ENCODE data around the gene KCTD19.
A peak's percentile ranks its signal among the peaks of the same experiment; 100 is the strongest.

Gene KCTD19

GRCh38 chr16:67317853-67318252 is 8.7 kb downstream of the KCTD19 start:
- TF ChIP-seq FOXP2 (optimal IDR thresholded peaks at IDR 0.05; ENCODE audit: borderline replicate concordance, extremely low read depth, extremely low read length, insufficient read depth) (no peak), POLR2AphosphoS5 (IDR thresholded peaks at IDR 0.05; ENCODE audit: low read depth, low read length) (no peak), SIN3A (IDR thresholded peaks at IDR 0.05; ENCODE audit: borderline replicate concordance, insufficient read depth, low read length) (no peak), REST (IDR thresholded peaks at IDR 0.05; ENCODE audit: insufficient read depth in 1 of 2, low read depth in 2 of 2, low read length in 2 of 2) (no peak), TAF1 (IDR thresholded peaks at IDR 0.05; ENCODE audit: borderline replicate concordance, insufficient read depth, low read length) (no peak)

- TF ChIP-seq SIN3A (IDR thresholded peaks at IDR 0.05; ENCODE audit: borderline replicate concordance, insufficient read depth, low read length) (no peak), TAF1 (IDR thresholded peaks at IDR 0.05; ENCODE audit: borderline replicate concordance, insufficient read depth, low read length) (no peak), FOXP2 (optimal IDR thresholded peaks at IDR 0.05; ENCODE audit: borderline replicate concordance, extremely low read depth, extremely low read length, insufficient read depth) (no peak), POLR2AphosphoS5 (IDR thresholded peaks at IDR 0.05; ENCODE audit: low read depth, low read length) (no peak), REST (IDR thresholded peaks at IDR 0.05; ENCODE audit: insufficient read depth in 1 of 2, low read depth in 2 of 2, low read length in 2 of 2) (no peak)
Observed at GRCh38 chr16:67312719-67313118, 13.8 kb downstream of the KCTD19 start.

GRCh38 chr16:67311607-67312488 is 14.7 kb downstream of the KCTD19 start:
- TF ChIP-seq FOXP2 (optimal IDR thresholded peaks at IDR 0.05; ENCODE audit: borderline replicate concordance, extremely low read depth, extremely low read length, insufficient read depth), result peak; percentile 22
- no peak for TF ChIP-seq REST (IDR thresholded peaks at IDR 0.05; ENCODE audit: insufficient read depth in 1 of 2, low read depth in 2 of 2, low read length in 2 of 2)
- no peak for TF ChIP-seq TAF1 (IDR thresholded peaks at IDR 0.05; ENCODE audit: borderline replicate concordance, insufficient read depth, low read length)
- TF ChIP-seq POLR2AphosphoS5 (IDR thresholded peaks at IDR 0.05; ENCODE audit: low read depth, low read length), result no peak

GRCh38 chr16:67310561-67310960 is 16.0 kb downstream of the KCTD19 start:
- TF ChIP-seq POLR2AphosphoS5 (IDR thresholded peaks at IDR 0.05; ENCODE audit: low read depth, low read length), result no peak
- TF ChIP-seq SIN3A (IDR thresholded peaks at IDR 0.05; ENCODE audit: borderline replicate concordance, insufficient read depth, low read length), result no peak
- no peak for TF ChIP-seq REST (IDR thresholded peaks at IDR 0.05; ENCODE audit: insufficient read depth in 1 of 2, low read depth in 2 of 2, low read length in 2 of 2)
- no peak for TF ChIP-seq FOXP2 (optimal IDR thresholded peaks at IDR 0.05; ENCODE audit: borderline replicate concordance, extremely low read depth, extremely low read length, insufficient read depth)
- TF ChIP-seq TAF1 (IDR thresholded peaks at IDR 0.05; ENCODE audit: borderline replicate concordance, insufficient read depth, low read length), result no peak
